Hepatocyte (in vitro differentiated cells): ENCODE measurements around the gene NUPR1. TPM values are rescaled to one million over a fixed set of nuclear protein-coding genes. Genes with fewer than 3 reads are reported as not detected.
"Not testable (repeated sequence)": the region's sequence is repeated elsewhere in the genome, so short reads cannot be mapped to it uniquely, and the experiment has no call there.

ENCODE experiments used
- DNase-seq: peaks from one replicate; pipeline ENCODE4 v3.0.0-alpha.2; 2016; ENCODE audit warnings: low spot score
- H2AFZ ChIP-seq: fragments of 200-600 bp; sonication (generic); 2 replicates; pipeline ENCODE4 v1.6.0; 2016; ENCODE audit warnings: antibody characterized with exemption, mild to moderate bottlenecking
- H3K27ac ChIP-seq: fragments of 200-600 bp; sonication (generic); 2 replicates; pipeline ENCODE4 v1.5.1; 2016; ENCODE audit warnings: mild to moderate bottlenecking
- H3K27me3 ChIP-seq: fragments of 200-600 bp; sonication (generic); 2 replicates; pipeline ENCODE4 v1.6.1; 2016
- H3K36me3 ChIP-seq: fragments of 200-600 bp; sonication (generic); replicated peaks from 2 replicates; pipeline ENCODE4 v1.5.1; 2016; ENCODE audit warnings: low read depth; ENCODE audit not compliant: insufficient read depth
- H3K4me1 ChIP-seq: fragments of 200-600 bp; sonication (generic); 2 replicates; pipeline ENCODE4 v1.5.1; 2016; ENCODE audit warnings: mild to moderate bottlenecking, moderate library complexity; ENCODE audit not compliant: insufficient read depth
- H3K4me2 ChIP-seq: fragments of 200-600 bp; sonication (generic); 2 replicates; pipeline ENCODE4 v1.6.0; 2016
- H3K4me3 ChIP-seq: fragments of 200-600 bp; sonication (generic); 2 replicates; pipeline ENCODE4 v1.5.1; 2016; ENCODE audit warnings: mild to moderate bottlenecking
- H3K79me2 ChIP-seq: fragments of 200-600 bp; sonication (generic); 2 replicates; pipeline ENCODE4 v1.6.0; 2017; ENCODE audit warnings: mild to moderate bottlenecking
- H3K9me2 ChIP-seq: fragments of 200-600 bp; sonication (generic); replicated peaks from 2 replicates; pipeline ENCODE4 v1.6.0; 2017; ENCODE audit warnings: mild to moderate bottlenecking; ENCODE audit not compliant: insufficient read depth
- H3K9me3 ChIP-seq: fragments of 200-600 bp; sonication (generic); 2 replicates; pipeline ENCODE4 v1.5.1; 2016; ENCODE audit warnings: low read depth, mild to moderate bottlenecking
- H4K20me1 ChIP-seq: fragments of 200-600 bp; sonication (generic); 2 replicates; pipeline ENCODE4 v1.6.0; 2016; ENCODE audit warnings: mild to moderate bottlenecking; ENCODE audit not compliant: insufficient read depth, poor library complexity, severe bottlenecking
- CTCF ChIP-seq: fragments of 200-600 bp; sonication (generic); IDR thresholded peaks from 2 replicates; pipeline ENCODE4 v1.5.1; 2016; ENCODE audit warnings: antibody characterized with exemption, mild to moderate bottlenecking; ENCODE audit not compliant: poor library complexity
- EZH2 ChIP-seq: fragments of 200-600 bp; sonication (generic); IDR thresholded peaks from 2 replicates; pipeline ENCODE4 v1.6.1; 2016; ENCODE audit warnings: antibody characterized with exemption, mild to moderate bottlenecking, borderline replicate concordance
- EZH2phosphoT487 ChIP-seq: fragments of 200-600 bp; sonication (generic); IDR thresholded peaks from one replicate; pipeline ENCODE4 v1.6.1; 2018; ENCODE audit warnings: antibody characterized with exemption, mild to moderate bottlenecking, low read depth, moderate library complexity; ENCODE audit not compliant: unreplicated experiment, severe bottlenecking
- WGBS: methylation state at CpG from one replicate; pipeline ENCODE4 v1.1.6; 2016; ENCODE audit warnings: low lambda C conversion rate; ENCODE audit errors: missing lambda C conversion rate; 5-methylcytosine and 5-hydroxymethylcytosine counted together
- polyA plus RNA-seq: library from polyadenylated mRNA; unstranded; fragments of >200 nt; fragmentation: Nextera tagmentation; extraction: Ambion mirVana; gene quantifications from 2 replicates; pipeline ENCODE4 v1.2.1, GENCODE V29; 2016
- total RNA-seq: library from RNA; depleted of rRNA; stranded (reverse); fragments of >200 nt; gene quantifications from 2 replicates; pipeline ENCODE4 v1.2.3, GENCODE V29; 2014

Gene NUPR1
- total and polyA plus RNA-seq, 2 experiments from 2014 or later, result 18.0 to 130 TPM

GRCh38 chr16:28501258-28502232 lies 37.2 kb downstream of the NUPR1 start:
- H4K20me1 ChIP-seq, result no peaks in the 10 kb centered on the region
- H3K4me1 ChIP-seq, result no peaks in the 10 kb centered on the region
- no peaks in the 10 kb centered on the region for H3K27me3 ChIP-seq
- H3K79me2 ChIP-seq, result no peaks in the 10 kb centered on the region
- no peaks in the 10 kb centered on the region for H3K9me3 ChIP-seq
- H3K4me3 ChIP-seq, result no peak overlapping the region
- DNase-seq, result no peak
- H3K9me2 ChIP-seq, result no peaks in the 10 kb centered on the region
- H3K27ac ChIP-seq, result no peak overlapping the region
- H3K36me3 ChIP-seq, result no peaks in the 10 kb centered on the region
- no peak for TF ChIP-seq CTCF
- no peak for TF ChIP-seq EZH2phosphoT487
- no peak for TF ChIP-seq EZH2
- 93% methylated on average over 19 of the region's 19 CpGs for WGBS
- H2AFZ ChIP-seq, result no peak overlapping the region
- H3K4me2 ChIP-seq, result no peak overlapping the region

- not testable (repeated sequence) for H3K4me2 ChIP-seq, DNase-seq
Measured at GRCh38 chr16:28500476-28501180, 38.1 kb downstream of the NUPR1 start.

GRCh38 chr16:28499854-28500253 lies 38.9 kb downstream of the NUPR1 start:
- H3K27ac ChIP-seq, result no peak overlapping the region
- no peaks in the 10 kb centered on the region for H3K4me1 ChIP-seq
- no peak overlapping the region for H2AFZ ChIP-seq
- TF ChIP-seq CTCF (no peak), EZH2 (no peak), EZH2phosphoT487 (no peak)
- DNase-seq, result no peak
- no peaks in the 10 kb centered on the region for H3K9me2 ChIP-seq
- no peaks in the 10 kb centered on the region for H4K20me1 ChIP-seq
- H3K36me3 ChIP-seq, result no peaks in the 10 kb centered on the region
- no peak overlapping the region for H3K4me3 ChIP-seq
- H3K4me2 ChIP-seq, result no peak overlapping the region
- H3K27me3 ChIP-seq, result no peaks in the 10 kb centered on the region
- 85% methylated on average over 10 of the region's 10 CpGs for WGBS
- no peaks in the 10 kb centered on the region for H3K79me2 ChIP-seq
- no peaks in the 10 kb centered on the region for H3K9me3 ChIP-seq

More at GRCh38 chr16:28500476-28501180, 38.1 kb downstream of the NUPR1 start:
- H3K27me3 ChIP-seq, H3K4me3 ChIP-seq, H2AFZ ChIP-seq, H3K27ac ChIP-seq, H4K20me1 ChIP-seq, H3K79me2 ChIP-seq, H3K4me1 ChIP-seq, H3K9me3 ChIP-seq, H3K9me2 ChIP-seq, H3K36me3 ChIP-seq: not testable (repeated sequence)
- 92% methylated on average over 18 of the region's 18 CpGs for WGBS
